LoVo (cell line): Measurements from ENCODE around the gene TEX12.
"Not testable (repeated sequence)": the region's sequence is repeated elsewhere in the genome, so short reads cannot be mapped to it uniquely, and the experiment has no call there.

Experiments
- DNase-seq: peaks from one replicate; pipeline ENCODE4 v3.0.0-alpha.2; 2016; ENCODE audit warnings: low spot score

The TEX12 gene, protein sequence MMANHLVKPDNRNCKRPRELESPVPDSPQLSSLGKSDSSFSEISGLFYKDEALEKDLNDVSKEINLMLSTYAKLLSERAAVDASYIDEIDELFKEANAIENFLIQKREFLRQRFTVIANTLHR

DNA sequence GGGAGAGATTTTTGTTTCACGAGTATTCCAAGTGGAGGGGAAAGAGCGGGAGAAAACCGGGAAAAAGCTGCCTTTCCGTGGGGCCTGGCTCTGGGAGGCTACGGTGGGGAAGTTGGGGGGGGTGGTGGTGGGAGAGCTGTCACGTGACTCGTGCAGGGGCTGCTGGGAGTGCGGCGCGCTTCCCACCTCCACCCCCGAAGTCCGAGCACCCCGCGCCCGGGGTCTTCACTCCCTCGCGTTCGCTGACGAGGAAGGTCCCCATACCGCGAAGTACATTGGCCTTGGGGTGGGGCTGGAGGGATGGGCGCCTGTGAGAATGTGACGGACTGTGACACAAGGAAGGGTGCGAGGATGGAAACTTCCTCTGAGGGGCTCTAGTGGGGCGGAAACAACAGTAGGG, at the start of gene TEX12:
Gene TEX12 (plus strand): TSS at position 228 of the 400 bp plus-strand sequence. CDS start 1,897 bp downstream, outside the sequence.
- DNase-seq = no peak

DNA sequence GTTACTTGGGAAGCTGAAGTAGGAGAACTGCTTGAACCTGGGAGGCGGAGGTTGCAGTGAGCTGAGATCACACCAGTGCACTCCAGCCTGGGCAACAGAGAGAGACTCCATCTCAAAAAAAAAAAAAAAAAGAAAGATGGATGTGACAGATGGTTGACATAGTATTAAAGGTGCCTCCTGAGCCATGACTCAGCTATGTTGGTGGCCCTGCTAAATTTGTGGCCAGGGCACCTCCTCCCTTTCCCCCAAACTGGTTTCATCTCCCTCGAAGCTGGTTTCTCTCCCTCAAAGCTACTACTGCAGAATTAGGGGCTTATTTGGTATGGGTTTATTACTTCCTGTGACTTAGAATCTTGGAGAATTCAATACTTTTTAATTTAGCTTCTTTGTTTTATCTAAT, 49.0 kb upstream of the TEX12 start:
- DNase-seq = no peak

DNA sequence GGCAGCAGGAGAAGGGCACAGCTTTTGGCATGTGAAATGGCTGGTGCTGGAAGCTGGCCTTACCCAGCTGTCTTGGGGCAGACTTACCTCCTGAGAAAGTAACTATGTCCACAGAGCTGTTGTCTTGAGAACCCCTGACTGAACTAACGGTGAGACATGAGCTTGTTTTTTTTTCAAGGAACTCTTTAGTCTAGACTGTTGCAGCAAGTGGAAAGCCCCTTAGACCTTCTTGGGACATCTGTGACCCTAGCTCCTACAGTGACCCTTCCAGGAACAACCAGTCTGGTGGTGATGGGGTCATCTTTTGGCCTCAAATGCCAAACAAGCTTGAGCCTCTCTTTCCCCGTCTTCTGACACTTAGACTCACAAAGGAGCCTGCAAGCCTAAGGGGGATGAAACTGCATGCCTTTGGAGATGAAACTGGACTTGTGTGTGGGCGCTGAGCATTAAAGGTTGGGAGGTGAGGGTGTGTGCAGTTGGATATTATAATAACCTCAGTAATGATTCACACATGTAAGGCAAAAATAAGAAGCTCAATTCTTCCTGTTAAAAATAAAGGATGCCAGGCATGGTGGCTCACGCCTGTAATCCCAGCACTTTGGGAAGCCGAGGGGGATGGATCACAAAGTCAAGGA, 45.1 kb upstream of the TEX12 start:
- no peak for DNase-seq

DNA sequence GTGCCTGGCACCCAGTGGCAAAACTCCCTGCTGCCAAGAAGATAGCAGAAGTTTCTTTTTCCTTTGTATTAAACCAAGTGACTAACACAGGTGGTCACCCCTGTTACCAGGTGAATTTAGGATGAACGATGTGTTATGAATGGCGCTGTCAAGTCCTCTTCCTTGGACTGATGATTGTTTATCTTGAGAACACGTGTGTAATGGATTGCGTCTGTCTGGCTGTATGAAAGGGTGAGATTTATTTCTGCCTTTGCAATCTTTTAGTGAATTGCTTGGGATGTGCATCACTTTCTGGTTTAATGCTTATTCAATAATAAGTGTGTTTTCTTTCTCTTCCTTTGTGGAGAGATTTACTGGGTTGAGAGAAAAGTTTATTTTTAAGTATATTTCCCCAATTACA, 44.0 kb upstream of the TEX12 start:
- no peak for DNase-seq

DNA sequence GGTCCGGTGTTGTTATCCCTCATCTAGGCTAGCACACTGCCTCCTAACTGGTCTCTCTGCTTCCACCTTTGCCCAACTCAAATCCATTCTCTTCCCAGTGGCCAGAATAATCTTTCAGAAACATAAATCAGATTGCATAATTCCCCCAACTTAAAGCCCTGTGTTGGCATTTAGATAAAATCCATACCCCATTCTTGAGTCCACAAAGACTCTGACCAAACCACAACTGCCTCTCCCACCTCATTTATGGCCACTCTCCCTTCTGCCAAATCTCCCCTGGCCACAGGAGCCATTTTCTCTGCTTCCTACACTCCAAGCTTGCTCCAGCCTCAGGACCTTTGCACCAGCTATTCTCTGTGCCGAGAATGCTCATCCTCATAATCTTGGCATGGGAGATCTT, 40.1 kb upstream of the TEX12 start:
- DNase-seq = no peak

DNA sequence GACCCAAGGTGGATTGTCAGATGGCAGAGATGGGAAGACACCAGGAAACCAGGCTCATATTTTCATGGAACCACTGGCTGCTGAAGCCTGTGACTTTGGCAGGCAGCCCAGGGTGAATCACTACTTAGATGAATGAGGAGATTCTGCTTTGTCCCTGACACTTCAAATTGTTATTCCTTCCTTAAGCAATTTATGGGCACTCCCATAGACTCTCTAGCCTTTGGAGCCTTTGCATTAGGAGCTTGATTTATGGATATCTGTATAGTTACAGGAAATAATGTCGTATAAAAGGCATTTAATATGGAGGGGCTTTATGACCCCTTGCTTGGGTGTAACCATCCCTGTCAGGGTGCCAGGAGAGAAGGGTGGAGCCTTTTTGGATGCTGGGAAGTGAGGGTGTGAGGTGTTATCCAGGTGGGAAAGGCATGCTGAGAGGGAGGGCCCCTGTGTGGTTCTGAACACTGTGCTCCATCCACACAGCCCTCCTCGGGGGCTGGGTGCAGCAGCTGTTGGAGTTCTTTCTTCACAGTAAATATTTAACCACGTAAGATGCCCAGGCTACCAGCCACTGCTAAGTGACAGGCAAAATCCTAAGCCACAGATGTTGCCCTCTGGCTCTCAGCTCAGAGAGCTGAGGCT, 38.6 kb upstream of the TEX12 start:
- DNase-seq = peak; percentile 94

DNA sequence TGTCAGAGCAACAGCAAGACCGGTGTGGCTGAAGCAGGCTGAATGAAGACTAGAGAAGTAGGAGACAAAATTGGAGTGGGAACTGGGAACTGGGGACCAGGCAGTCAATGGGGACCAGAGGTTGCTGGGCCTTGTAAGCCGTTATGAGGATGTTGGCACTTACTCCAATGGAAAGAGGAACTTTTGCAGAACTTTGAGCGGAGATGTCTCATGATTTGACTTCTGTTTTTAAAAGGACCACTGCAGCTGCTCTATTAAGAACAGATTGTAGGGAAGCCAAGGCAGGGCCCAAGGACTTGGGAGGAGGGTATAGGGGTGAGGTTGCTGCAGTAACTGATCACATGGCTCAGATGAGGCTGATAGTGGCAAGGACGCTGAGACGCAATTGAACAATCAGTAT, 37.5 kb upstream of the TEX12 start:
- no peak for DNase-seq

DNA sequence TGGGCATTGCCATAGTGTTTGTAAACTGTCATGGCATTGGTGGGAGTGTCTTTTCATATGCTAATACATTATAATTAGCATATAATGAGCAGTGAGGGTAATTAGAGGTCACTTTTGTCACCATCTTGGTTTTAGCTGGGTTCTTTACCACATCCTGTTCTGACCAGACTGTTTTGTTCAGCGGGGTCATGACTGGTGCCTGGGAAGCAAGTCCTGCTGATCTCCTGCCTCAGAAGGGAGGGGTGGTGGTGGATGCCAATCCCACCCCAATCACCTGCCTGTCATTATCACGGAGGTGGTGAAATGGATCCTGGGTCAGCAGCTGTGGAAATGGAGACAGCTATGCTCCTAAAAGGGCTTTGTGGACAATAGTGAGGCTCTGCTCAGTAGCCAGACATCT, 34.4 kb upstream of the TEX12 start:
- DNase-seq = no peak

DNA sequence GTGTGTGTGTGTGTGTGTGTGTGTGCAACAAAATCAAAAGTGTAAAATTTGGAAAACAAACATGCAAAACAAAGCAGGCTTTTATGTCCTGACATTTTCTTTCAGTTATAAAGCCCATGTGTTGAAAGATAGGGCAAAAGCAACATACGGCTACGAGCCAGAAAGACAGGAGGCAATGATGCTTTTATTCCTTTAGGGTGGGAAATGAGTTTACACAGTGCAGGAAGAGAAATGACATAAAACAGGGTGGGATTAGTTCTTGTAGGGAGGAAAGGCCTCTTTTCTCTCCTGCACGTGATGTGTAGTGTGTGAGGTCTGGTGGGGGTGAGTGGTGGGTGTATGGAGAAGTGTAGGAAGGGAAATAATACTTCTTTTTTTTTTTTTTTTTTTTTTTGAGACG, 32.7 kb upstream of the TEX12 start:
- DNase-seq = no peak

DNA sequence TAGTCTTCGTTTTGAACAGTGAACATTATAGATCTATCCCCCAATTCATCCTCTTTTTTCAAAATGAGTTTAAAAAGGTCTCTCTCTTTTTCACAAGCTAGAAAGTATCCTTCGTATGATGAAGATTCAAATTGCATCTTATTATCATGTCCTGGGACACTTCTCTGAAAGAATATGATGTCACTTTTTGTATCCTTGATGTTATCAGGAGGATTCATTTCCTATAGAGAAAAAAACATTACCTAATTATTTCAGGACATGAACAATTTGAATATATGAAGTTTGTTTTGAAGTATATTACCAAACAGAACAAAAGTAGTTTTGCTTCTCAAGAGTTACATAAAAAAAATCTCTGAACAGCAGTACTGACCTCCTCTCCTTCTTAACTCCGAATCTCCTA, 23.6 kb upstream of the TEX12 start:
- no peak for DNase-seq

DNA sequence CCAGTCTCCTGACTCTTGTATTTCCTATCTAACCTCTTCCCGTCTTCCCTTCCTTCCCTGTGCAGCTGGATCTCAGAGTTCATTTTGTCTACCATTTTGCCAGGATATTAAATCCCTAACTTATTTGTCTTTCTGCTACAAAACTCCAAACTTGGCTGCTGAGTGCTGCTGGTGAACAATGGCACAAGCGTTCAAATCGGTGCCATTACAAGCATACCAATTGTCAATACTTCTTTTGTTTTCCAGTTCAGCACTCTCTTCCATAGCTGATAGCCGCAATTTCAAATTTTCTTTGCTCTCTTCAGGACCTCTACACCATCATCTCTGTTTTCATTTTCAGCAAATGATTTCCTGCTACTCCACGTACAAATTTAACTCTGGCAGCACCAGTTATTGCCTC, 16.7 kb upstream of the TEX12 start:
- DNase-seq = no peak

DNA sequence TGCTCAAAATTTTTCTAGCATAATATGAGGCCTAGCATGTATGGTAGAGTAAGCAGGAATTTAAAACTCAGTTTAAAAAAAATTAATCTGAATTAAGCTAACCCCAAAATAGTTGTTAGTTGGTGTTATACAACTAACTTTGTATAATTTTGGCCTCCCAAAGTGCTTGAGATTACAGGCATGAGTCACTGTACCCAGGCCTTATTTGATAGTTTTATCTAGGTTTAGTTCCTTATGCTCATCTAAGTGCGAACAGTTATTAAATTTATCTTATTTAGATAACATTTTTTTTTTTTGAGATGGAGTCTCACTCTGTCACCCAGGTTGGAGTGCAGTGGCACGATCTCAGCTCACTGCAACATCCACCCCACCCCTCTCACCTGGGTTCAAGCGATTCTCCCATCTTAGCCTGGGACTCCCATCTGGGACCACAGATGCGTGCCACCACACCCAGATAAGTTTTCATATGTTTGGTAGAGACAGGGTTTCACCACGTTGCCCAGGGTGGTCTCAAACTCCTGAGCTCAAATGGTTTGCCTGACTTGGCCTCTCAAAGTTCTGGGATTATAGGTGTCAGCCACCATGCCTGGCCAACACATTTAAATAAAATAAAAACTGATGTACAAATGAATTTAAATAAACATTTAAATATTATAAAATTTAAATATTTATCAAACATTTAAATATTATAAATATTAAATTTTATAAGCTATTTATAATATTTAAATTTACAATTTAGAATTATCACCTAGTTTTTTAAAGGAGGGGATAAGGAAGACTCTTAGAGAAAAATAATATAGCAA, 10.8 kb upstream of the TEX12 start:
- DNase-seq = no peak

DNA sequence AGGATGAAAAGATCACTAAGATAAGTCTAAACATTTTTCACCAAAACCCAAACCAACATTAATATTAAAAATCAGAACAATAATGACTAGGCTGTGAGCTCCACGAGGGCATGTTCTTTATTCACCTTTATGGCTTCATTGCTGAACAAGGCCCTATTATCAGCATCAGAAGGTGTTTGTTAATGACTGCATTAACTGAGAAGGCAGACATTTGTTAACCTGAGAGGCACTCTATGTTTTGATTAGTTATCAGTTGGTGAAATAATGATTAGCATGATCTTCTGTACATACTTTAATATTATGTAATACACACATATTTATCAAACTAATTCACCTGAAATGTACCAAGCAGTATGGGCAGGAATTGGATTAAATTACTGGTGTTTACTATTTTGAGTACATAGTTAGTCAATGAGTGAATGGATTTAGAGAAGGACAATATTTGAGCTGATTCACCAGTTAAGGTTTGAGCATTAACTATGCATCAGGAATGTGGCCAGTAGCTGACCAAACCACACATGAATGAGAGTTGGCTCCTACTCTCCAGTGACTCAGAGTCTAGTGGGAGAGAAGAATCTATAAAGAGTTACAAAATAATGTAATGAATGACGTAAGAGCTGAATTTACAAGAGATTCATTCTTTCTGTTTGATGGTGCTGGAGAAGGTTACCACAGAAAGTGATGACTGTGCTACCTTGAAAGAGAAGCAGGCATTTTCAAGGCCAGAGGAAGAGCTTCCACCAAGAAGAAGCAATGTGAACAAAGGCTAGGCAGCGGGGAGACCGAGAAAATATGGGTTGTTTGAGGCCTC, 10.0 kb upstream of the TEX12 start:
- DNase-seq = peak; percentile 93

DNA sequence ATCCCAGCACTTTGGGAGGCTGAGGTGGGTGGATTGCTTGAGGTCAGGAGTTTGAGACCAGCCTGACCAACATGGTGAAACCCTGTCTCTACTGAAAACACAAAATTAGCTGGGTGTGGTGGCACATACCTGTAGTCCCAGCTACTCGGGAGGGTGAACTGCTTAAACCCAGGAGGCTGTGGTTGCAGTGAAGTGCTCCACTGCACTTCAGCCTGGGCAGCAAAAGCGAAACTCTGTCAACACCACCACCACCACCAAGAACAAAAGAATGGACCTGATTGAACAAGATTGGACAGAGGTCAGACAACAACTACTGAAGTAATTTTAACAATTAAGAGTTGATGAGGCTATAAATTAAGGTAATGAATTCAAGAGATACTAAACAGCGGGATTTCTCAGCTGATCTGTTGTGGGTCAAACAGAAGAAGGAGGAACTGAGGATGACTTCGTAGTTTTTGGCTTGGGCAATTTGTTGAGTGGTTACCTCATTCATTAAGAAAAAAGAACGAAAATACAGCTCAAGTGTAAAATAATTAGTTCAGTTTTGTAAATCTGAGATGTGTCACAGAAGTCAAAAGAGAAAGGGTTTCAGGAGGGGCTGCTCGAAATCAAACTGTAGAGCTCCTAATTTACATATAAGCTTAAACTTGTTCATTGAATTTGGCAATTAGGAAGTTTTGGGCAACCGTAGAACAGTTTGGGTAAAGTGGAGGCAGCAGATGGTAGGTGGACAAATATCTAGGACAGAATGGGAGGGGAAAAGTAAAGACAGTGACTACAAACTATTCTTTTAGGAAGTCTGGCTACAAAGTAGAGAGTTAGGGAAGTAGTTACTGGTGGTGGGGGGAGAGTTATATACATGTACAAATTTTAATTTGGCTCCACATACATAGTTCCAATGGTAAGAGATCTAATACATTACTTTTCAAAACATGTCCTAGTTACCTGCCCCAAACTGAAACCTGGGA, 7.8 kb upstream of the TEX12 start:
- DNase-seq = no peak

DNA sequence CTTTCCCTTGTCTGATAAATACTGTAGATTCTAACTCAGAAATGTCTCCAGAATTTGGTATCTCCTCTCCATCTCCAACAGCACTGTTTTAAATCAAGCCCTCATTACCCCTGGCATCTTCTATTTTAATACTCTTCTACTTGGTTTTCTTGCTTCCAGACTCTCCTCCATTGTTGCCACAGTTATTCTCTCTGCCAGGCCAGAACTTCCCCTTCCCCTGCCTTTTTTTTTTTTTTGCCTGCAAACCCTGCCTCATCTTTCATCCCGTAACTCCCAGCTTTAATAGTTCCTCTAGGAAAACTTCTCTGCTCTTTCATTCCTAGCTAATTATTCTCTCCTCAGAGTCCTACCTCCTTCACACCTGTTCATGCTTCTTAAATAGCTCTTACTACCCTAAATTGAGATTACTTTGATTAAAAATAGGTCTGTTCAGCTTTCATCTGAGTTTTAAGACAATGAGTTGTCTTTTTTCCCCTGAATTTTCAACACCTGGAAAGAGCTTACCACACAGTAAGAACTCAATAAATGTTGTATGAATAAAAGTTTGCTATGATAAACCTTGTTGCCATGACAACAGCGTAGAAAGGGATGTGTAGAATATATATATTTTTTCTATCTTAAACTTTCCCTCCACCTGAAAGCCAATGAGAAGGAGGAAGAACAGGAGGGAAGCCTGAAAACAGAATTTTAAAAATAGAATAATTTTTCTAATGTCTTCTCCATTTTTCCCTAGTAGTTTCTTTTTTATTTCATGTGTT, 6.9 kb upstream of the TEX12 start:
- DNase-seq = no peak

DNA sequence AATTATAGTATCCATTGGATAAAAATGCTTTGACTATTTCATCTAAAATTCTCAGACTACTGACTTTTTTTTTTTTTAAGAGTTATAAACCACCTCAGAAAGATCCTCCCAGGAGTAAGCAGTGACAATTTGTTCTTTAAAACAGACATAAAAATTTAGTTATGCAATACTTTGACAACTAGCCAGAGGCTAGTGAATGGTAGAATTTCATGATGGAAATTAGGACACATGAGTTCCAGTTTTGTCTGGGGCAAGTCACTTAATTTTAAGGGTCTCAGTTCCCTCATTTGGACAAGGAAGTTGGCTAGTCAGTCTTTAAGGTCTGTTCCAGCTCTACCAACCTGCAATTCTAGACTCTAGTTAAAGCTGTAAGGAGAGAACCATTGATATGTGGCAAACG, 6.2 kb upstream of the TEX12 start:
- no peak for DNase-seq

DNA sequence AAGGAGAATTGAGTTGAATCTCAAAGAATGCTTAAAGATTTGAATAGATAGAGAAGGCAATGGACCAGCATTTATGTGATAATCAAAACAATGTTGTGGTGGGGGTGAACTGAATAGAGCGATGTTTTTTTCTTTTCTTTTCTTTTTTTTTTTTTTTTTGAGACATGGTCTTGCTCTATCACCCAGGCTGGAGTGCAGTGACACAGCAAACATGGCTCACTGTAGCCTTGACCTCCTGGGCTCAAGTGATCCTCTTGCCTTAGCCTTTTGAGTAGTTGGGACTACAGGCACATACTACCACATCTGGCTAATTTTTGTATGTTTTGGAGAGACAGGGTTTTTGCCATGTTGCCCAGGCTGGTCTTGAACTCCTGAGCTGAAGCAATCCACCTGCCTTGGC, 5.0 kb upstream of the TEX12 start:
- not testable (repeated sequence) for DNase-seq

DNA sequence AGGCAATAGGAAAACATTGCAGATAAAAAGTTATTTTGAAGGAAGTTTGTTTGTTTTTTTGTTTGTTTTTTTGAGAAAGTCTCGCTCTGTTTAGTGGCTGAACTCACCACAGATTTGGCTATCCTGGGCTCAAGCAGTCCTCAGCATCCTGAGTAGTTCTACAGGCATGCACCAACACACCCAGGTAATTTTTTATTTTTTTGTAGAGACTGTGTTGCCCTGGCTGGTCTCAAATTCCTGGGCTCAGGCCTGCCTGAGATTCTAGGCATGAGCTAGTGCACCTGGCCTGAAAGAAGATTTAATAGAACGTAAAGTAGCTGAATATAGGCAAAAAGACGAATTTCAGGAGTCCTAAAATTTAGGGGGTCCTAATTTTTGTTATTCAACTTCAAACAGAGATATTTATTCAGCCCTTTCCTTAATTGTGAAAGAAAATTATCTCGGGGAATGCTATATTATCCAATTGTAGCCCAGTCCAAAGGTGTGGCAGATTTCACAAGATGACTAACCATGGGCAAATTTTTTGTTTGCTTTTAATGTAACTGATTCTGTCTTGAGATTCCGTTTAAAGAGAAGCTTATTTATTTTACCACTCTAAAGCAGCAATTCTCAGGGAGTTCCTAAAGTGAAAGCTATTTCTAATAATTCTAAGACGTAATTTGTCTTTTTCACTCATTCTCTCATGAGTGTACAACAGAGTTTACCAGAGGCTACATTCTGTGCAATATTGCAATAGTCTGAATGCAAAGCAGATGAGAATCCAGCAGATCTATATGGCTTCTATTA, 4.2 kb upstream of the TEX12 start:
- DNase-seq = peak; percentile 64
